HUES48 (cell line): ENCODE data around the gene TMEM150B.

Experiments used
- H3K27ac ChIP-seq: one replicate; pipeline ENCODE4 v1.7.0; 2013; ENCODE audit warnings: low read depth, low read length, inconsistent platforms
- H3K27me3 ChIP-seq: 2 replicates; pipeline ENCODE4 v1.6.1; 2013; ENCODE audit warnings: mild to moderate bottlenecking, low read length; ENCODE audit not compliant: control insufficient read depth, insufficient read depth
- H3K36me3 ChIP-seq: 2 replicates; pipeline ENCODE4 v1.6.1; 2013; ENCODE audit warnings: low read length; ENCODE audit not compliant: control insufficient read depth, insufficient read depth
- H3K4me1 ChIP-seq: 2 replicates; pipeline ENCODE4 v1.6.1; 2013; ENCODE audit warnings: mild to moderate bottlenecking, low read length; ENCODE audit not compliant: control insufficient read depth, insufficient read depth
- H3K4me3 ChIP-seq: 2 replicates; pipeline ENCODE4 v1.5.1; 2013; ENCODE audit warnings: mild to moderate bottlenecking, low read depth, low read length
- H3K9ac ChIP-seq: 2 replicates; pipeline ENCODE4 v1.6.1; 2013; ENCODE audit warnings: mild to moderate bottlenecking, low read depth, low read length, moderate library complexity
- H3K9me3 ChIP-seq: 2 replicates; pipeline ENCODE4 v1.6.1; 2013; ENCODE audit warnings: low read length; ENCODE audit not compliant: control insufficient read depth, insufficient read depth

Gene TMEM150B

GRCh38 chr19:55365964-55366363 is 40.8 kb upstream of the TMEM150B start:
- Histone ChIP-seq H3K27me3 (peaks cover 22% of the 10 kb centered on the region), H3K36me3 (no peaks in the 10 kb centered on the region), H3K9ac (no peak overlapping the region), H3K4me3 (no peak overlapping the region), H3K27ac (no peak overlapping the region), H3K9me3 (no peaks in the 10 kb centered on the region), H3K4me1 (peaks cover 17% of the 10 kb centered on the region; the same call in 1 of the 2 replicates)

GRCh38 chr19:55365245-55365644 is 40.1 kb upstream of the TMEM150B start:
- H3K9ac ChIP-seq = no peak overlapping the region
- H3K9me3 ChIP-seq = no peaks in the 10 kb centered on the region
- peaks cover 16% of the 10 kb centered on the region for H3K27me3 ChIP-seq
- no peaks in the 10 kb centered on the region for H3K36me3 ChIP-seq
- H3K27ac ChIP-seq = no peak overlapping the region
- peaks cover 12% of the 10 kb centered on the region; the same call in 1 of the 2 replicates for H3K4me1 ChIP-seq
- H3K4me3 ChIP-seq = no peak overlapping the region

GRCh38 chr19:55362990-55363716 is 38.0 kb upstream of the TMEM150B start, which contains the start of gene GARIN5B:
Gene GARIN5B (minus strand): TSS chr19:55363260. CDS start chr19:55363066, 194 bp downstream.
- H3K4me3 ChIP-seq = no peak within 1 kb of the TSS
- no peaks in the 10 kb centered on the region for H3K9me3 ChIP-seq
- H3K4me1 ChIP-seq = peaks cover 7% of the 10 kb centered on the region; the same call in 1 of the 2 replicates
- no peaks in the 10 kb centered on the region for H3K36me3 ChIP-seq
- no peak within 1 kb of the TSS for H3K9ac ChIP-seq
- H3K27me3 ChIP-seq = peaks cover 7% of the 10 kb centered on the region; the same call in 1 of the 2 replicates
- H3K27ac ChIP-seq = no peak within 1 kb of the TSS

- no peaks in the 10 kb centered on the region for H3K36me3 ChIP-seq
- H3K4me3 ChIP-seq = no peak overlapping the region
- no peak overlapping the region for H3K27ac ChIP-seq
- peaks cover 9% of the 10 kb centered on the region for H3K27me3 ChIP-seq
- no peaks in the 10 kb centered on the region for H3K9me3 ChIP-seq
- H3K4me1 ChIP-seq = peaks cover 7% of the 10 kb centered on the region; the same call in 1 of the 2 replicates
- no peak overlapping the region for H3K9ac ChIP-seq
Observed at GRCh38 chr19:55362174-55362989, 37.2 kb upstream of the TMEM150B start.

- Histone ChIP-seq H3K36me3 (no peaks in the 10 kb centered on the region), H3K4me1 (peaks cover 7% of the 10 kb centered on the region; the same call in 1 of the 2 replicates), H3K4me3 (no peak overlapping the region), H3K27ac (no peak overlapping the region), H3K9ac (no peak overlapping the region), H3K27me3 (peaks cover 23% of the 10 kb centered on the region), H3K9me3 (no peaks in the 10 kb centered on the region)
Observed at GRCh38 chr19:55360902-55361301, 35.8 kb upstream of the TMEM150B start.

GRCh38 chr19:55358943-55359908 is 34.1 kb upstream of the TMEM150B start:
- Histone ChIP-seq H3K4me1 (peaks cover 11% of the 10 kb centered on the region; the same call in 1 of the 2 replicates), H3K27ac (no peak overlapping the region), H3K36me3 (no peaks in the 10 kb centered on the region), H3K27me3 (peaks cover 35% of the 10 kb centered on the region), H3K9ac (no peak overlapping the region), H3K9me3 (no peaks in the 10 kb centered on the region), H3K4me3 (no peak overlapping the region)

- Histone ChIP-seq H3K9ac (no peak overlapping the region), H3K9me3 (no peaks in the 10 kb centered on the region)
Observed at GRCh38 chr19:55358493-55358892, 33.4 kb upstream of the TMEM150B start.

GRCh38 chr19:55355213-55355821 is 30.2 kb upstream of the TMEM150B start:
- H3K36me3 ChIP-seq = no peaks in the 10 kb centered on the region
- H3K4me1 ChIP-seq = peaks cover 9% of the 10 kb centered on the region
- peaks cover 58% of the 10 kb centered on the region for H3K27me3 ChIP-seq
- H3K27ac ChIP-seq = no peak overlapping the region
- no peak overlapping the region for H3K9ac ChIP-seq
- no peaks in the 10 kb centered on the region for H3K9me3 ChIP-seq
- peak overlapping the region; percentile 32; the same call in 1 of the 2 replicates for H3K4me3 ChIP-seq

More at GRCh38 chr19:55358493-55358892, 33.4 kb upstream of the TMEM150B start:
- Histone ChIP-seq H3K4me3 (no peak overlapping the region), H3K27ac (no peak overlapping the region), H3K4me1 (peaks cover 11% of the 10 kb centered on the region), H3K36me3 (no peaks in the 10 kb centered on the region), H3K27me3 (peaks cover 39% of the 10 kb centered on the region)

GRCh38 chr19:55354698-55355212 is 29.6 kb upstream of the TMEM150B start, which contains the start of gene COX6B2:
Gene COX6B2 (minus strand): TSS chr19:55354719. CDS start chr19:55354521, 198 bp downstream.
- H3K4me3 ChIP-seq = peak within 1 kb of the TSS; percentile 84
- H3K27ac ChIP-seq = no peak within 1 kb of the TSS
- peaks cover 13% of the 10 kb centered on the region for H3K4me1 ChIP-seq
- H3K36me3 ChIP-seq = no peaks in the 10 kb centered on the region
- H3K27me3 ChIP-seq = peaks cover 57% of the 10 kb centered on the region
- H3K9me3 ChIP-seq = no peaks in the 10 kb centered on the region
- no peak within 1 kb of the TSS for H3K9ac ChIP-seq
